ENCODE data around the gene OR52D1.

GRCh38 chr11:5486421-5486820 lies 2.1 kb upstream of the OR52D1 start:
- TF ChIP-seq CTCF (IDR thresholded peaks at IDR 0.05) = no peak
- no peak for TF ChIP-seq POLR2AphosphoS5 (IDR thresholded peaks at IDR 0.05)

Data from suprapubic skin (tissue), 3 donors.